HG02938 (cell line): ENCODE measurements around the gene ST3GAL5.
"Not testable (repeated sequence)": the region's sequence is repeated elsewhere in the genome, so short reads cannot be mapped to it uniquely, and the experiment has no call there.

Experiments
- ATAC-seq: cut with Tn5 transposase; IDR thresholded peaks from one replicate; pipeline ENCODE4 v1.9.1; 2021; ENCODE audit warnings: mild to moderate bottlenecking, moderate library complexity; ENCODE audit not compliant: unreplicated experiment

Gene ST3GAL5

GRCh38 chr2:85888684-85889626 is at the start of gene ST3GAL5:
Gene ST3GAL5 (minus strand): TSS chr2:85888990. CDS start chr2:85888905, 85 bp downstream.
- ATAC-seq, result peak; percentile 73

- no peak for ATAC-seq
Measured at GRCh38 chr2:85938456-85938855, 49.7 kb upstream of the ST3GAL5 start.

- no peak for ATAC-seq
Measured at GRCh38 chr2:85937069-85937439, 48.3 kb upstream of the ST3GAL5 start.

GRCh38 chr2:85936421-85937068 is 47.8 kb upstream of the ST3GAL5 start:
- no peak for ATAC-seq

GRCh38 chr2:85935746-85936208 is 47.0 kb upstream of the ST3GAL5 start:
- ATAC-seq, result no peak

GRCh38 chr2:85935170-85935745 is 46.5 kb upstream of the ST3GAL5 start:
- ATAC-seq, result no peak

GRCh38 chr2:85933753-85934594 is 45.2 kb upstream of the ST3GAL5 start:
- ATAC-seq, result no peak

- not testable (repeated sequence) for ATAC-seq
Measured at GRCh38 chr2:85931151-85931550, 42.4 kb upstream of the ST3GAL5 start.

- ATAC-seq, result no peak
Measured at GRCh38 chr2:85930129-85931124, 41.6 kb upstream of the ST3GAL5 start.

GRCh38 chr2:85929096-85930050 is 40.6 kb upstream of the ST3GAL5 start:
- no peak for ATAC-seq

- ATAC-seq, result no peak
Measured at GRCh38 chr2:85926931-85927661, 38.3 kb upstream of the ST3GAL5 start.

- no peak for ATAC-seq
Measured at GRCh38 chr2:85926526-85926925, 37.7 kb upstream of the ST3GAL5 start.

- ATAC-seq, result no peak
Measured at GRCh38 chr2:85925216-85925671, 36.5 kb upstream of the ST3GAL5 start.

- no peak for ATAC-seq
Measured at GRCh38 chr2:85924522-85924921, 35.7 kb upstream of the ST3GAL5 start.

- ATAC-seq, result no peak
Measured at GRCh38 chr2:85922199-85922598, 33.4 kb upstream of the ST3GAL5 start.

- ATAC-seq, result no peak
Measured at GRCh38 chr2:85921659-85922058, 32.9 kb upstream of the ST3GAL5 start.

- no peak for ATAC-seq
Measured at GRCh38 chr2:85920810-85921545, 32.2 kb upstream of the ST3GAL5 start.
